Common myeloid progenitor, CD34-positive (primary cell): ENCODE data around the gene IL10. TPM values are rescaled to one million over a fixed set of nuclear protein-coding genes. Genes with fewer than 3 reads are reported as not detected.

Experiments used
- CTCF ChIA-PET: fragments of 350-600 bp; sonication (Branson Sonifier 250); formaldehyde crosslinking; loops from one replicate; lab custom pipeline; 2021; ENCODE audit warnings: antibody characterized with exemption; lab: Charles Lee
- POLR2A ChIA-PET: fragments of 350-600 bp; sonication (Branson Sonifier 250); formaldehyde crosslinking; loops from one replicate; lab custom pipeline; 2021; ENCODE audit warnings: antibody characterized with exemption; lab: Charles Lee
- DNase-seq, 3 donors: peaks; one replicate each; pipeline versions ENCODE4 v3.0.0 to v3.0.0-alpha.2; 2013
- H3K27ac ChIP-seq, 2 experiments: 1 replicate in 1 of 2; 2 replicates in 1 of 2; pipeline ENCODE4 v1.7.0; 2013; ENCODE audit warnings: inconsistent platforms in 2 of 2, low read length in 2 of 2, mild to moderate bottlenecking in 2 of 2, low read depth in 1 of 2, moderate library complexity in 1 of 2; ENCODE audit not compliant: severe bottlenecking in 2 of 2, insufficient read depth in 1 of 2, poor library complexity in 1 of 2
- H3K27me3 ChIP-seq, 5 experiments: replicated peaks in 2 of 5; 1 replicate in 3 of 5; 2 replicates in 2 of 5; pipeline versions ENCODE4 v1.6.1 to v1.7.0; 2013; ENCODE audit warnings: low read length in 4 of 5, mild to moderate bottlenecking in 2 of 5, moderate library complexity in 2 of 5, inconsistent platforms in 1 of 5; ENCODE audit not compliant: insufficient read depth in 5 of 5, control insufficient read depth in 4 of 5
- H3K36me3 ChIP-seq, 4 experiments: 1 replicate in 2 of 4; 2 replicates in 2 of 4; pipeline versions ENCODE4 v1.6.1 to v1.7.0; 2013; ENCODE audit warnings: low read length in 3 of 4, control low read depth in 1 of 4, mild to moderate bottlenecking in 1 of 4; ENCODE audit not compliant: control insufficient read depth in 4 of 4, insufficient read depth in 4 of 4
- H3K4me1 ChIP-seq, 4 experiments: 1 replicate in 3 of 4; 2 replicates in 1 of 4; pipeline versions ENCODE4 v1.6.1 to v1.7.1; 2013; ENCODE audit warnings: low read length in 3 of 4, mild to moderate bottlenecking in 3 of 4, control low read depth in 1 of 4, inconsistent platforms in 1 of 4, moderate library complexity in 1 of 4; ENCODE audit not compliant: control insufficient read depth in 4 of 4, insufficient read depth in 4 of 4; ENCODE audit errors: control extremely low read depth in 1 of 4
- H3K4me3 ChIP-seq, 7 experiments: 1 replicate in 4 of 7; 2 replicates in 3 of 7; pipeline versions ENCODE4 v1.5.1 to v1.7.0; 2013; ENCODE audit warnings: mild to moderate bottlenecking in 7 of 7, low read length in 6 of 7, moderate library complexity in 6 of 7, inconsistent platforms in 2 of 7, low read depth in 2 of 7, control low read depth in 1 of 7; ENCODE audit not compliant: insufficient read depth in 4 of 7, control insufficient read depth in 1 of 7; ENCODE audit errors: extremely low read depth in 1 of 7
- H3K9me3 ChIP-seq, 5 experiments: 1 replicate in 4 of 5; 2 replicates in 1 of 5; pipeline versions ENCODE4 v1.6.1 to v1.7.1; 2013; ENCODE audit warnings: low read length in 4 of 5, mild to moderate bottlenecking in 2 of 5, inconsistent platforms in 1 of 5, low read depth in 1 of 5, moderate library complexity in 1 of 5; ENCODE audit not compliant: control insufficient read depth in 4 of 5, insufficient read depth in 2 of 5; ENCODE audit errors: control extremely low read depth in 1 of 5
- WGBS: methylation state at CpG from one replicate; pipeline ENCODE4 v1.1.5; 2013; ENCODE audit not compliant: insufficient coverage; 5-methylcytosine and 5-hydroxymethylcytosine counted together
- polyA plus RNA-seq: library from polyadenylated mRNA; unstranded; fragments of 120-200 nt; gene quantifications from one replicate; pipeline ENCODE4 v1.2.1, GENCODE V29; 2013

IL10 gene
- 0.16 TPM for polyA plus RNA-seq

GRCh38 chr1:206772243-206772937, at the start of gene IL10:
Gene IL10 (minus strand): TSS chr1:206772494. CDS start chr1:206772435, 59 bp downstream.
- H3K4me3 ChIP-seq, result peak within 1 kb of the TSS in 2 of 7 experiments; percentile 16 to 37
- peak in 2 of 3 donors; percentile 43 to 44 for DNase-seq
- H3K27ac ChIP-seq, result no peak within 1 kb of the TSS
- peaks cover 24 to 75% (median 45%) of the 10 kb centered on the region in 4 experiments for H3K4me1 ChIP-seq
- POLR2A ChIA-PET, result no interaction called here
- H3K9me3 ChIP-seq, result no peaks in the 10 kb centered on the region
- no peaks in the 10 kb centered on the region for H3K27me3 ChIP-seq
- CTCF ChIA-PET, result interaction anchor here (0.7 to 4.8 kb wide), 11 partner anchors 10 to 140 kb away, joined by 3 to 18 read pairs (median 4); no protein-coding TSS in a partner anchor
- H3K36me3 ChIP-seq, result no peaks in the 10 kb centered on the region
- 24% methylated on average over 7 of the region's 8 CpGs for WGBS

GRCh38 chr1:206821493-206821892, 49.2 kb upstream of the IL10 start:
- no peak overlapping the region for H3K4me3 ChIP-seq
- no peaks in the 10 kb centered on the region for H3K9me3 ChIP-seq
- no peaks in the 10 kb centered on the region for H3K36me3 ChIP-seq
- ChIA-PET CTCF (interaction anchor here (0.6 to 5.2 kb wide), 5 partner anchors 10 to 110 kb away, joined by 3 to 35 read pairs (median 3); no protein-coding TSS in a partner anchor), POLR2A (no interaction called here)
- no peak overlapping the region for H3K27ac ChIP-seq
- no peaks in the 10 kb centered on the region for H3K27me3 ChIP-seq
- peaks cover 6 to 27% (median 12%) of the 10 kb centered on the region in 4 experiments for H3K4me1 ChIP-seq
- 72% methylated on average over 2 of the region's 4 CpGs for WGBS
- no peak for DNase-seq

GRCh38 chr1:206816390-206817287, 44.3 kb upstream of the IL10 start:
- H3K27me3 ChIP-seq, result no peaks in the 10 kb centered on the region
- ChIA-PET POLR2A (interaction anchor here (0.8 kb wide), 1 partner anchor 82 kb away, joined by 5 read pairs; no protein-coding TSS in a partner anchor), CTCF (interaction anchor here (0.8 to 2.6 kb wide), 10 partner anchors 11 to 164 kb away, joined by 3 to 8 read pairs (median 4); no protein-coding TSS in a partner anchor)
- WGBS, result 50% methylated on average over 2 of the region's 4 CpGs
- DNase-seq, result peak; percentile 39 to 83 (median 72)
- peaks cover 0 to 22% (median 8%) of the 10 kb centered on the region in 4 experiments for H3K4me1 ChIP-seq
- peak overlapping the region in 1 of 2 experiments; percentile 68 for H3K27ac ChIP-seq
- H3K4me3 ChIP-seq, result peak overlapping the region in 1 of 7 experiments; percentile 28
- no peaks in the 10 kb centered on the region for H3K36me3 ChIP-seq
- H3K9me3 ChIP-seq, result peaks cover 0 to 10% (median 6%) of the 10 kb centered on the region in 5 experiments

- DNase-seq, result peak in 2 of 3 donors; percentile 30 to 50
- ChIA-PET CTCF (interaction anchor here (0.6 kb wide), 1 partner anchor 21 kb away, joined by 3 read pairs; no protein-coding TSS in a partner anchor), POLR2A (no interaction called here)
- Histone ChIP-seq H3K27me3 (no peaks in the 10 kb centered on the region), H3K27ac (no peak overlapping the region), H3K36me3 (no peaks in the 10 kb centered on the region), H3K9me3 (peaks cover 0 to 10% (median 6%) of the 10 kb centered on the region in 5 experiments), H3K4me1 (peaks cover 0 to 14% (median 8%) of the 10 kb centered on the region in 4 experiments), H3K4me3 (peak overlapping the region in 1 of 7 experiments; percentile 14)
- WGBS, result 100% methylated on average over 1 of the region's 2 CpGs
These were observed 42.5 kb upstream of the IL10 start for GRCh38 chr1:206814716-206815341.

DNA sequence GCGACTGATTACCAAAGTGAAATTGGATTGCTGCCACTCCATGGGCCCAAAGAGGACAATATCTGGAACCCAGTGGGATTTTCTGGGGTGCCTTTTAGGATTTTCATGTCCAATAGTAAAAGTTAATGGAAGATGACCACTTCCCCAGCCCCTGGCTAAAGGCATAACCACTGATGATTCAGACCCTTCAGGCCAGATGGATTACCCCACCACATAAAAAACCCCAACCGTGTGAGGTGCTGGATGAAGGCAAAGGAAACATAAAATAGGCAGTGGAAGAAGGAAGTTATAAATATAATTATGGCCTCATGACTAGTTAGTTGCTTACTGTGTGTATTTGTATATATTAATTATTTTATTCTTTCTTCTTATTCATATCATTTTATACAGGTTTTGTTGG, 40.2 kb upstream of the IL10 start:
- H3K36me3 ChIP-seq, result no peaks in the 10 kb centered on the region
- WGBS, result 100% methylated on average over 1 of the region's 2 CpGs
- no peak overlapping the region for H3K27ac ChIP-seq
- H3K9me3 ChIP-seq, result peaks cover 0 to 10% (median 6%) of the 10 kb centered on the region in 5 experiments
- no peak for DNase-seq
- H3K4me3 ChIP-seq, result no peak overlapping the region
- H3K4me1 ChIP-seq, result peaks cover 0 to 14% (median 8%) of the 10 kb centered on the region in 4 experiments
- H3K27me3 ChIP-seq, result no peaks in the 10 kb centered on the region
- POLR2A ChIA-PET, result no interaction called here
- CTCF ChIA-PET, result interaction anchor here (5.6 to 11.3 kb wide), 2 partner anchors 81 to 169 kb away, joined by 59 to 250 read pairs; no protein-coding TSS in a partner anchor

DNA sequence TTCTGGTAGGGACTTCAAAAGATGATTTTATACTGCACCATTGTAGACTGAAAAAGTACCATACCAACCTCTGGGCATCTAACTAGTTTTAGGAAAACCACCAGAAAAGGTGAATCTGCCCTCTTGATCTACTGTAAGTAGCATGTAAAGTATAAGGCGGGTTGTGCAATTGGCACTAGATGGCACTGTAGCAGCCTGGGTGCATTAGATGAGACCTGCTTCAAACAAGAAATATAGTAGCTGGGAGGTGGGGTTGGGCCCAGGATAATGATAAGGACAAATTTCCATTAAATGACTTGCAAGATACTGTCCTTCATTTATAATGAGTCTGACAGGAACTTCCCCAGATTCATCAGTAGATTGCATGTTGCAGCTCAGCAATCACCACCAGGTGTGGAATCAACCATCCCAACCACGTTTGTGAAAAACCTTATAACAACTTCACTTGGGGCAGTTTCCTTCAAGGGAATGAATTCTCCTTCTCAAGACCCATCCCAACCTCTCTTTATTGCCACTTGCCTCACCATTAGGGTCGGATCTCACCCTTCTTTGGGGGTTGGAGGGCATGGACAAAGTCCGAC, 37.3 kb upstream of the IL10 start:
- Histone ChIP-seq H3K4me1 (peaks cover 0 to 2% (median 0%) of the 10 kb centered on the region in 4 experiments), H3K27me3 (no peaks in the 10 kb centered on the region), H3K4me3 (no peak overlapping the region), H3K9me3 (peaks cover 0 to 10% (median 6%) of the 10 kb centered on the region in 5 experiments), H3K36me3 (no peaks in the 10 kb centered on the region), H3K27ac (no peak overlapping the region)
- DNase-seq, result peak; percentile 50 to 65 (median 62)
- CTCF ChIA-PET, result interaction anchor here (0.6 to 11.3 kb wide), 45 partner anchors 10 to 223 kb away, joined by 3 to 250 read pairs (median 4); partner anchors contain the start of genes C1orf116 and FCMR
- WGBS, result 25% methylated on average over 1 of the region's 4 CpGs
- POLR2A ChIA-PET, result no interaction called here
